Endodermal cell (in vitro differentiated cells): ENCODE measurements around the gene CD84. TPM values are rescaled to one million over a fixed set of nuclear protein-coding genes. Genes with fewer than 3 reads are reported as not detected.
"Not testable (repeated sequence)": the region's sequence is repeated elsewhere in the genome, so short reads cannot be mapped to it uniquely, and the experiment has no call there.

Source experiments
- DNase-seq: peaks from one replicate; pipeline ENCODE4 v3.0.0-alpha.2; 2017
- H3K27ac ChIP-seq: 2 replicates; pipeline ENCODE4 v1.5.1; 2013; ENCODE audit warnings: mild to moderate bottlenecking, low read depth, low read length, moderate library complexity
- H3K27me3 ChIP-seq: 2 replicates; pipeline ENCODE4 v1.6.1; 2013; ENCODE audit warnings: mild to moderate bottlenecking, low read length, moderate library complexity; ENCODE audit not compliant: insufficient read depth, control insufficient read depth, poor library complexity, severe bottlenecking
- H3K36me3 ChIP-seq: 2 replicates; pipeline ENCODE4 v1.7.0; 2013; ENCODE audit warnings: mild to moderate bottlenecking, low read length, moderate library complexity; ENCODE audit not compliant: control insufficient read depth, insufficient read depth
- H3K4me1 ChIP-seq: one replicate; pipeline ENCODE4 v1.7.0; 2013; ENCODE audit warnings: low read length; ENCODE audit not compliant: control insufficient read depth, insufficient read depth
- H3K4me3 ChIP-seq: 2 replicates; pipeline ENCODE4 v1.5.1; 2013; ENCODE audit warnings: mild to moderate bottlenecking, low read length, moderate library complexity
- H3K9ac ChIP-seq: 2 replicates; pipeline ENCODE4 v1.6.1; 2013; ENCODE audit warnings: mild to moderate bottlenecking, low read length, moderate library complexity; ENCODE audit not compliant: poor library complexity, severe bottlenecking; ENCODE audit errors: extremely low read depth
- H3K9me3 ChIP-seq: 2 replicates; pipeline ENCODE4 v1.6.1; 2013; ENCODE audit warnings: mild to moderate bottlenecking, low read length, moderate library complexity; ENCODE audit not compliant: control insufficient read depth
- H3K27ac Mint-ChIP-seq: 2 replicates; pipeline ENCODE4 v1.8.0; 2020; ENCODE audit warnings: mixed read lengths
- H3K27me3 Mint-ChIP-seq: 2 replicates; pipeline ENCODE4 v1.8.0; 2021; ENCODE audit warnings: mild to moderate bottlenecking, mixed read lengths; ENCODE audit not compliant: insufficient read depth
- H3K36me3 Mint-ChIP-seq: 2 replicates; pipeline ENCODE4 v1.8.0; 2020; ENCODE audit warnings: low read depth, mixed read lengths
- H3K4me1 Mint-ChIP-seq: 2 replicates; pipeline ENCODE4 v1.8.0; 2020; ENCODE audit warnings: mixed read lengths
- H3K4me3 Mint-ChIP-seq: 2 replicates; pipeline ENCODE4 v1.8.0; 2020; ENCODE audit warnings: mild to moderate bottlenecking, moderate library complexity, mixed read lengths
- H3K9me3 Mint-ChIP-seq: 2 replicates; pipeline ENCODE4 v1.8.0; 2020; ENCODE audit warnings: mild to moderate bottlenecking, mixed read lengths
- CTCF ChIP-seq: fragments of 200-600 bp; sonication (generic); conservative IDR thresholded peaks from 2 replicates; pipeline ENCODE4 v1.5.0; 2021; ENCODE audit warnings: antibody characterized with exemption, mild to moderate bottlenecking
- WGBS, 2 experiments: methylation state at CpG; one replicate each; pipeline versions ENCODE4 v1.1.5 to v1.1.7; 2013; ENCODE audit warnings: missing lambda C conversion rate in 2 of 2, mixed read lengths in 1 of 2; ENCODE audit not compliant: insufficient coverage in 1 of 2, insufficient read length in 1 of 2; 5-methylcytosine and 5-hydroxymethylcytosine counted together
- total RNA-seq, 2 donors: library from RNA; stranded (reverse); fragmentation: NEBNext Ultra II Directional in 1 of 2; extraction: Animal tissue kit (Norgen Biotek cat#: 25700) in 1 of 2; gene quantifications; 2 replicates in 1 of 2; 3 replicates in 1 of 2; pipeline ENCODE4 v1.2.1, GENCODE V29; 2021

Gene CD84
- total RNA-seq, 2 donors from 2014 or later, result not detected

GRCh38 chr1:160588468-160588867 is 9.2 kb upstream of the CD84 start:
- no peak for TF ChIP-seq CTCF
- Histone ChIP-seq H3K9me3 (peaks cover 19% of the 10 kb centered on the region), H3K27me3 (no peaks in the 10 kb centered on the region), H3K27ac (no peak overlapping the region), H3K4me3 (no peak overlapping the region), H3K36me3 (no peaks in the 10 kb centered on the region), H3K4me1 (no peaks in the 10 kb centered on the region), H3K9ac (no peak overlapping the region)
- DNase-seq, result no peak
- Mint-ChIP-seq H3K4me1 (no peaks in the 10 kb centered on the region), H3K27me3 (peaks cover 2% of the 10 kb centered on the region), H3K9me3 (peaks cover 20% of the 10 kb centered on the region), H3K36me3 (peaks cover 2% of the 10 kb centered on the region), H3K4me3 (no peak overlapping the region), H3K27ac (no peak overlapping the region)
- 90 to 93% methylated on average over 5 to 6 of the region's 6 CpGs for WGBS, 2 experiments

GRCh38 chr1:160584784-160585183 is 5.5 kb upstream of the CD84 start:
- H3K27ac ChIP-seq, result no peak overlapping the region
- Mint-ChIP-seq H3K9me3 (peaks cover 15% of the 10 kb centered on the region), H3K27ac (no peak overlapping the region), H3K27me3 (no peaks in the 10 kb centered on the region), H3K4me3 (no peak overlapping the region), H3K4me1 (no peaks in the 10 kb centered on the region), H3K36me3 (no peaks in the 10 kb centered on the region)
- 97 to 100% methylated on average over 1 of the region's 1 CpG for WGBS, 2 experiments
- no peak overlapping the region for H3K4me3 ChIP-seq
- no peaks in the 10 kb centered on the region for H3K4me1 ChIP-seq
- no peaks in the 10 kb centered on the region for H3K36me3 ChIP-seq
- DNase-seq, result no peak
- H3K9me3 ChIP-seq, result peaks cover 7% of the 10 kb centered on the region
- no peak overlapping the region for H3K9ac ChIP-seq
- no peak for TF ChIP-seq CTCF
- H3K27me3 ChIP-seq, result no peaks in the 10 kb centered on the region

- not testable (repeated sequence) for H3K4me1 ChIP-seq, H3K36me3 Mint-ChIP-seq, H3K9ac ChIP-seq, H3K27me3 ChIP-seq, H3K27me3 Mint-ChIP-seq, H3K4me1 Mint-ChIP-seq, H3K27ac Mint-ChIP-seq, H3K36me3 ChIP-seq, H3K4me3 ChIP-seq, H3K4me3 Mint-ChIP-seq, H3K27ac ChIP-seq, H3K9me3 ChIP-seq, DNase-seq
- 94 to 96% methylated on average over 2 of the region's 2 CpGs for WGBS, 2 experiments
- H3K9me3 Mint-ChIP-seq, result peaks cover 15% of the 10 kb centered on the region
Measured at GRCh38 chr1:160582976-160583375, 3.7 kb upstream of the CD84 start.

GRCh38 chr1:160581961-160582360 is 2.7 kb upstream of the CD84 start:
- Mint-ChIP-seq H3K27ac (no peak overlapping the region), H3K27me3 (no peaks in the 10 kb centered on the region), H3K9me3 (peaks cover 15% of the 10 kb centered on the region), H3K4me3 (no peak overlapping the region), H3K4me1 (no peaks in the 10 kb centered on the region), H3K36me3 (no peaks in the 10 kb centered on the region)
- DNase-seq, result no peak
- Histone ChIP-seq H3K36me3 (no peaks in the 10 kb centered on the region), H3K9me3 (peaks cover 7% of the 10 kb centered on the region), H3K27me3 (no peaks in the 10 kb centered on the region), H3K27ac (no peak overlapping the region), H3K4me1 (no peaks in the 10 kb centered on the region), H3K4me3 (no peak overlapping the region), H3K9ac (no peak overlapping the region)
- TF ChIP-seq CTCF, result no peak
- WGBS, 2 experiments, result 100% methylated on average over 1 of the region's 2 CpGs
